Activated T-helper 2 cell treated with anti-CD3 and anti-CD28 coated beads, Interferon-gamma antibody, Interleukin-2, Interleukin-4, amounts not matched to agents 10 μg/mL and 5 μg/mL and 100 μg/mL, durations not matched to agents 14 hours and 24 hours and 36 hours (primary cell): ENCODE data around the gene DUSP14. TPM values are rescaled to one million over a fixed set of nuclear protein-coding genes. Genes with fewer than 3 reads are reported as not detected.
"Not testable (repeated sequence)": the region's sequence is repeated elsewhere in the genome, so short reads cannot be mapped to it uniquely, and the experiment has no call there.

Experiments used
- DNase-seq: peaks from one replicate; pipeline ENCODE4 v3.0.0; 2021; ENCODE audit warnings: low spot score
- H3K27ac Mint-ChIP-seq: one replicate; pipeline ENCODE4 v1.8.0; 2021; ENCODE audit warnings: mixed read lengths
- H3K27me3 Mint-ChIP-seq: one replicate; pipeline ENCODE4 v1.8.0; 2021; ENCODE audit warnings: low read depth, mixed read lengths
- H3K36me3 Mint-ChIP-seq: one replicate; pipeline ENCODE4 v1.8.0; 2021; ENCODE audit warnings: low read depth, mixed read lengths
- H3K4me1 Mint-ChIP-seq: one replicate; pipeline ENCODE4 v1.8.0; 2021; ENCODE audit warnings: low read depth, mixed read lengths
- H3K4me3 Mint-ChIP-seq: one replicate; pipeline ENCODE4 v1.8.0; 2021; ENCODE audit warnings: low read depth, mild to moderate bottlenecking, moderate library complexity, mixed read lengths
- H3K9me3 Mint-ChIP-seq: one replicate; pipeline ENCODE4 v1.8.0; 2021; ENCODE audit warnings: mixed read lengths
- intact Hi-C: fragments of 100-400 bp; cut with micrococcal nuclease; formaldehyde crosslinking; loops from one replicate; pipeline ENCODE4 v1.15.1; 2023
- total RNA-seq: library from RNA; stranded (reverse); gene quantifications from 2 replicates; pipeline ENCODE4 v1.2.3, GENCODE V29; 2022

DUSP14 gene, protein sequence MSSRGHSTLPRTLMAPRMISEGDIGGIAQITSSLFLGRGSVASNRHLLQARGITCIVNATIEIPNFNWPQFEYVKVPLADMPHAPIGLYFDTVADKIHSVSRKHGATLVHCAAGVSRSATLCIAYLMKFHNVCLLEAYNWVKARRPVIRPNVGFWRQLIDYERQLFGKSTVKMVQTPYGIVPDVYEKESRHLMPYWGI
- 19.5 and 21.0 TPM in 2 replicates for total RNA-seq

DNA sequence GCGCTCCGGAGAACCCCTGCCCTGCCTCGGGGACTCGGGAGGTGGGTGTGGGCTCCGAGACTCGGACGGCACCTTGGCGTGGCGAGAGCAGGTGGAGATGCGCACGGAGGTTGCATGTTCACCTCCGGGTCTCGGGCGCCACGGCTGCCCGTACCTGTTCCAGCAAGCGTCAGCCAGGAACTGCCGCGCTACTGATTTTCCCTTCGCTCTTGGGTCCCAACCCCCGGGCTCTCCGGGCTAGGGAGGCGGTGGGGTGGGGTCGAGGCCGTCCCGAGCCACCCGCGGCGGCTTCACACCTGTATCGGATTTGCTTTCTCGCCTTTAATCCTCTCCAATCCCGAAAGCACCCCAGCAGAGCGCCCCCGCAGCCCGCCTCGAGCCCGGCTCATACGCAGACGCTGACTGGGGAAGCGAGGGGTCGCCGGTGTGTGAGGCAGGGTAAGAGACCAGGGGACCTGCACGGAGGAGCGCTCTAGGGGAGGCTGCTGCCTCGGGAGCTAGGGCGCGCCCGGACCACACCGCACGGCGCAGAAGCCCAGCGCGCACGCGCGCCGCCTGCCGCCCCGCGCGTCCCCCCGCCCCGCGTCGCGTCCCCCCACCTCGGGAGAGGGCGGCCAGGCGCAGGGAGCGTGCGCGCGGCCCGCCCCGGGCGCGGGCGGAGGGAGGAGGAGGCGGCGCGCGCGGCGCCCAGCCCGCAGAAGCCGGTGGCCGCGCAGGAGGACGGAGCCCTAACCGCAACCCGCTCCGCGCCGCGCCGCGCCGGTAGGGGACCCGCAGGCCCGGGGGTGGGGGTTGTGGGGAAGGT, at the start of gene DUSP14:
TSS of gene DUSP14 (plus strand) at position 695 of the 805 bp plus-strand sequence. CDS start 22,382 bp downstream, outside the sequence.
- peaks cover 9% of the 10 kb centered on the region for H3K36me3 Mint-ChIP-seq
- H3K9me3 Mint-ChIP-seq: no peaks in the 10 kb centered on the region
- H3K4me3 Mint-ChIP-seq: peak within 1 kb of the TSS; percentile 92
- H3K4me1 Mint-ChIP-seq: peaks cover 40% of the 10 kb centered on the region
- peak within 1 kb of the TSS; percentile 94 for H3K27ac Mint-ChIP-seq
- no peaks in the 10 kb centered on the region for H3K27me3 Mint-ChIP-seq
- intact Hi-C loops: loop anchor here (2.0 to 5.0 kb wide), 3 partner anchors 59 to 118 kb away; partner anchors contain the start of genes ACACA, SYNRG and TADA2A
- DNase-seq: peak; percentile 77

DNA sequence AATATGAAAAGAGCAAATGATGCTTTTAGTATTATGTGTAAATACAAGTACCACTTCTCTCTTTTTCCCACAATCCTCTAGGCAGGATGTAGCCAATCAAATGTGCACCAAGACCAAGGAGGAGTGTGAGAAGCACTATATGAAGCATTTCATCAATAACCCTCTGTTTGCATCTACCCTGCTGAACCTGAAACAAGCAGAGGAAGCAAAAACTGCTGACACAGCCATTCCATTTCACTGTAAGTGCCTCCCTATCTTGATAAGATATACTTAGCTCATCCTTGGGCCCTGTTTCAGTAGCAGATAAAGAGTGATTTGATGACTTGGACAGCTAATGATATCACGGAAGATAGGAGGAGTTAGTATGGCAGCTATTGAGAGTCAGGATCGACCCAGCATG, 49.3 kb upstream of the DUSP14 start:
- Mint-ChIP-seq H3K9me3 (no peaks in the 10 kb centered on the region), H3K4me1 (peaks cover 6% of the 10 kb centered on the region), H3K4me3 (no peak overlapping the region), H3K27ac (no peak overlapping the region), H3K27me3 (no peaks in the 10 kb centered on the region), H3K36me3 (peaks cover 70% of the 10 kb centered on the region)
- no peak for DNase-seq
- intact Hi-C loops: no loop called here

DNA sequence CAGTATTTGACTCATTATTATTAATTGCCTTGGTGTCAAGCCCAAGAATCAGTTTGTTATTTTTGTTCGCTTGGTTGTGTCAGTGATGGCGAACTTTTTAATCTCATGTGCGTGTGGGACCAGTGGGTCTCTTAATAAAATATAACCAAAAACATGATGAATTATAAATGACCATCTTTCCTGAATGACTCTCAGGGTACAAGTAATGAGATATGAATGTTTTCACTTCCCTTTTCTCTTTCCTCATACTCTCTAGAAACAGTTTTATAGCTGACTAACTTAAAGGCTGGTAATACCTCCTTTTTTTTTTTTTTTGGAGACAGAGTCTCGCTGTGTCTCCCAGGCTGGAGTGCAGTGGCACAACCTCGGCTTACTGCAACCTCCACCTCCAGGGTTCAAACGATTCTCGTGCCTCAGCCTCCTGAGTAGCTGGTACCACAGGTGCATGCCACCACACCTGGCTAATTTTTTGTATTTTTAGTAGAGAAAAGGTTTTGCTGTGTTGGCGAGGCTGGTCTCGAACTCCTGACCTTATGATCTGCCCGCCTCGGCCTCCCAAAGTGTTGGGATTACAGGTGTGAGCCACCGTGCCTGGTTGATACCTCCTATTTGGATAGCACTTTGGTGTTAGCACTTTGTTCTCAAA, 48.2 kb upstream of the DUSP14 start:
- H3K27me3 Mint-ChIP-seq, H3K4me1 Mint-ChIP-seq, H3K27ac Mint-ChIP-seq, H3K4me3 Mint-ChIP-seq, intact Hi-C loops, H3K9me3 Mint-ChIP-seq, DNase-seq: not testable (repeated sequence)
- peaks cover 69% of the 10 kb centered on the region for H3K36me3 Mint-ChIP-seq

DNA sequence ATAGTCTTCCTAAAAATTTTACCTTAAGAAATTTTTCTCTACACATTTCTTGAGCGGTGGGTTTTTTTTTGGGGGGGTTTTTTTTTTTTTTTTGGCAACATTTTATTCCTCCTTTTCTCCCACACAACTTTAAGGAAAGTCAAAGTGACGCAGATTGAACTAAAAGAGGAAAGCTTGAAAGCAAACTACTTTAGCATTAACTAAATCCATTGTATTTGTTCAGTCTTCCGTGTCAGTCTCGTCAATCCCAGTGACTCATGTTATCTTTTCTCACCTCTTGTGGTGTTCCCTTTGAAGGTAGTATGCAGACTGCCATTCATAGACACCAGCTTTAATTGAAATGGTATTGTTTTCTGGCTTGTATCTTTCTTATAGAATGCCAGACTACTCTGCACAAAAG, 43.7 kb upstream of the DUSP14 start:
- no peaks in the 10 kb centered on the region for H3K9me3 Mint-ChIP-seq
- H3K4me3 Mint-ChIP-seq: no peak overlapping the region
- H3K27ac Mint-ChIP-seq: no peak overlapping the region
- no peak for DNase-seq
- H3K4me1 Mint-ChIP-seq: peaks cover 3% of the 10 kb centered on the region
- intact Hi-C loops: no loop called here
- no peaks in the 10 kb centered on the region for H3K27me3 Mint-ChIP-seq
- peaks cover 64% of the 10 kb centered on the region for H3K36me3 Mint-ChIP-seq

DNA sequence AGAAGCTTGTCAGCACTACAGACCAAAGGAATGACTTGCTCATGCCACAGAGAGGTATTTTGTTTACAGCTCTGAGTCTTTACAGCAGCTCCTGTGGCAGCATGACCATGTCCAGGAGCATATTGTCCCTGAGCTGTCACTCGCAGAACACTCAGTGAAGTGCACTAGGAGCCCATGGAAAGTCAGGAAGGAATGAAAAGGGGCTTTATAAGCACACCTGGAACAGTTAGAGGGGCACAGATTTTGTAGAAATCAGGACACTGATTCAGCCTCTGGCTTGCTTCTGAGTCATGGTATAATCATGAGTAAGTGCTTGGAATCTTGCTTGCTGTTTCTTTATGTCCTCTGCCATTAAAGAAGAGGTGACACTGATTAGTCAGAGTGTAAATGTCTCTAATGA, 42.0 kb upstream of the DUSP14 start:
- H3K4me3 Mint-ChIP-seq: no peak overlapping the region
- peaks cover 3% of the 10 kb centered on the region for H3K4me1 Mint-ChIP-seq
- no peak overlapping the region for H3K27ac Mint-ChIP-seq
- DNase-seq: no peak
- peaks cover 55% of the 10 kb centered on the region for H3K36me3 Mint-ChIP-seq
- intact Hi-C loops: no loop called here
- H3K27me3 Mint-ChIP-seq: no peaks in the 10 kb centered on the region
- H3K9me3 Mint-ChIP-seq: no peaks in the 10 kb centered on the region

DNA sequence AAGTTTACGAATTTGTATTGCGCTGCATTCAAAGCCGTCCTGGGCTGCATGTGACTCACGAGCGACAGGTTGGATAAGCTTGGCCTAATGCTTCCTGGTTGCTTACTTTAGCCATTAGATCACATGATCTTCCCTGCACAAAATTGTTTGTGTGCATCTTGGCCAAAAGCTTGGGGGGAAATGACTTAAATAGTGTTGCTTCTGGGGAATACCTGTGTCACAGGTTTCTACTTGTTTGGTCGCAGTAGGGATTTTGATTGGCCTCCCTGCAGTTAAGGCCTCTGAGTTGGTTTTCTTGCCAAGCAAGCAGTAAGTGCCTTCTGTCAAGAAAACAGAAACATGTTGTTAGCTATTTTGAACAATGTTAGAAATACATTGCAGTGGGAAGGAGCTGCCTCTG, 39.6 kb upstream of the DUSP14 start:
- DNase-seq: no peak
- Mint-ChIP-seq H3K27ac (no peak overlapping the region), H3K27me3 (no peaks in the 10 kb centered on the region), H3K4me1 (peaks cover 3% of the 10 kb centered on the region), H3K9me3 (no peaks in the 10 kb centered on the region), H3K36me3 (peaks cover 43% of the 10 kb centered on the region), H3K4me3 (no peak overlapping the region)
- intact Hi-C loops: no loop called here

DNA sequence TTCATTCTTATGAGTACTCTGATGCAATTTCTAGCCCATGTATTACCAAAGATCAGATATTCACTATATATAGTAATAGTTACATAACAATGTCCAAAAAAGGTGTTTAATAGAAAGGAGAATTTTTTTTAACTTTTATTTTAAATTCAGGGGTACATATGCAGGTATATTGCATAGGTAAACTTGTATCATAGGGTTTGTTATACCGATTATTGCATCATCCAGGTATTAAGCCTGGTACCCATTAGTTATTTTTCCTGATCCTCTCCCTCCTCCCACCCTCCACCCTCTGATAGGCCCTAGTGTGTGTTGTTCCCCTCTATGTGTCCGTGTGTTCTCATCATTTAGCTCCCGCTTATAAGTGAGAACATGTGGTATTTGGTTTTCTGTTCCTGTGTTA, 31.9 kb upstream of the DUSP14 start:
- H3K4me3 Mint-ChIP-seq, H3K27ac Mint-ChIP-seq, H3K9me3 Mint-ChIP-seq, intact Hi-C loops, DNase-seq, H3K27me3 Mint-ChIP-seq: not testable (repeated sequence)
- H3K4me1 Mint-ChIP-seq: peaks cover 10% of the 10 kb centered on the region
- peaks cover 30% of the 10 kb centered on the region for H3K36me3 Mint-ChIP-seq

DNA sequence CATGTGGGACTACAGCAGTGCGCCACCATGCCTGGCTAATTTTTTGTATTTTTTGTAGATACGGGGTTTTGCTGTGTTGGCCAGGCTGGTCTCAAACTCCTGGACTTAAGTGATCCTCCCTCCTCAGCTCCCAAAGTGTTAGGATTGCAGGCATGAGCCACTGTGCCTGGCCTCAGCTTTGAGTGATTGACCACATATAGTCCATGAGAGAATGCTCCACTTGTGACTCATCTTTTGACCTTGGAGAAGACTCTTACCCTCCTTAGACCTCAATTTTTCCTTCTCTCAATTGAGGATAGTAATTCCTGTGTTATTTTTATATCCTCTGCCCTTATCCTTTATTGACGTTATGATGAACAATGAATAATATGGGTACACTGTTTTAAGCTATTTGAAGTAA, 30.9 kb upstream of the DUSP14 start:
- no peak overlapping the region for H3K27ac Mint-ChIP-seq
- peaks cover 10% of the 10 kb centered on the region for H3K4me1 Mint-ChIP-seq
- DNase-seq: no peak
- no peak overlapping the region for H3K4me3 Mint-ChIP-seq
- H3K36me3 Mint-ChIP-seq: peaks cover 25% of the 10 kb centered on the region
- no peaks in the 10 kb centered on the region for H3K9me3 Mint-ChIP-seq
- intact Hi-C loops: no loop called here
- no peaks in the 10 kb centered on the region for H3K27me3 Mint-ChIP-seq

DNA sequence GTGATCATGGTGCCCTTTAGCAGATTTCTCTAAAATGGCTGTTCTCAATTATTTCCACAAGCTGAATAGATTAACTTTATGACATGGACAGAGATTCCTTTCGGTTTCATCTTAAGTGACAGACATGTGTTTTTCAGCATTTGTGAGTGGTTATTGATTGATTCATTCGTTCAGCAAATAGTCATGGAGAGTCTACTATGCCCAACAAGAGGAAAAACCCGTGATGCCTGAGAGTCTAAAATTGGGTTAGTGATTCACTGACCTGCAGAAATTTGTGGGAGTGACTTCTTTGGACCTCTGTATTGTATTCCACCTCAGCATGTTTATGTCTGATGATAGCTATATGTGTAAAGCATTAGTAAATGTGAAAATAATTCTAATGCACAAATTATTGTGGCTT, 28.0 kb upstream of the DUSP14 start:
- no peak for DNase-seq
- H3K4me1 Mint-ChIP-seq: peaks cover 10% of the 10 kb centered on the region
- H3K27me3 Mint-ChIP-seq: no peaks in the 10 kb centered on the region
- H3K9me3 Mint-ChIP-seq: no peaks in the 10 kb centered on the region
- peak overlapping the region; percentile 72 for H3K27ac Mint-ChIP-seq
- peaks cover 41% of the 10 kb centered on the region for H3K36me3 Mint-ChIP-seq
- intact Hi-C loops: no loop called here
- H3K4me3 Mint-ChIP-seq: no peak overlapping the region

DNA sequence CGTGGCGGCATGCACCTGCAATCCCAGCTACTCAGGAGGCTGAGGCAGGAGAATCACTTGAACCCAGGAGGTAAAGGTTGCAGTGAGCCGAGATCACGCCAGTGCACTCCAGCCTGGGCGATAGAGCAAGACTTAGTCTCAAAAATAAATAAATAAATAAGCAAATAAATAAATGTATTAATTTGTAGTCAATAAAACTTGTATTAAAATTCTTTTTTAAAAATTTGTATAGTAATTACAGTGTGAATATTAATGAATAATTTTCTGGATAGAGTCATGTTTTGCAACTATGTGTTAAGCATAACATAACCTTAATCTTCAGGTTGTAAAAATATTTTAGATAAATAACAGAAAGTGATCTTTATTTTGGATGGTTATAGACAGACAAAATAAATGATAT, 27.2 kb upstream of the DUSP14 start:
- no peak overlapping the region for H3K4me3 Mint-ChIP-seq
- H3K9me3 Mint-ChIP-seq: no peaks in the 10 kb centered on the region
- no peak overlapping the region for H3K27ac Mint-ChIP-seq
- H3K27me3 Mint-ChIP-seq: no peaks in the 10 kb centered on the region
- H3K4me1 Mint-ChIP-seq: peaks cover 10% of the 10 kb centered on the region
- peaks cover 47% of the 10 kb centered on the region for H3K36me3 Mint-ChIP-seq
- no peak for DNase-seq
- intact Hi-C loops: no loop called here

DNA sequence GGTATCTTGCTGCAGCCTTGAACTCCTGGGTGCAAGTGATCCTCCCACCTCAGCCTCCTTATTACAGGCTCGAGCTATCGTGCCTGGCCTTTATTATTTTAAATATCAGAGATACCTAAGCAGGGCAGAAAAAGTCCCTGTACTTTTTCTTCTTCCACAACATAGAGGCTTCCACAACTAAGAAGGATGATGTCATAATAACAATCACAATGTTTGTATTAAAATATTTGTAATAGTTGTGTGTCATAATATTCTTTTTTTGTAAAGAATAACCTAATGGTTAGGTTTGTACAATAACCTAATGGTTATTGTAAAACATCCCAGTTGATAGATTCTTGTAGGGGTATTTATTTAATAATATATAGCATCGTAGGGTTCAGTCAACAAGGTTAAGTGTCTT, 26.7 kb upstream of the DUSP14 start:
- Mint-ChIP-seq H3K27ac (no peak overlapping the region), H3K9me3 (no peaks in the 10 kb centered on the region), H3K4me3 (no peak overlapping the region), H3K27me3 (no peaks in the 10 kb centered on the region), H3K4me1 (peaks cover 10% of the 10 kb centered on the region), H3K36me3 (peaks cover 51% of the 10 kb centered on the region)
- intact Hi-C loops: no loop called here
- DNase-seq: no peak

DNA sequence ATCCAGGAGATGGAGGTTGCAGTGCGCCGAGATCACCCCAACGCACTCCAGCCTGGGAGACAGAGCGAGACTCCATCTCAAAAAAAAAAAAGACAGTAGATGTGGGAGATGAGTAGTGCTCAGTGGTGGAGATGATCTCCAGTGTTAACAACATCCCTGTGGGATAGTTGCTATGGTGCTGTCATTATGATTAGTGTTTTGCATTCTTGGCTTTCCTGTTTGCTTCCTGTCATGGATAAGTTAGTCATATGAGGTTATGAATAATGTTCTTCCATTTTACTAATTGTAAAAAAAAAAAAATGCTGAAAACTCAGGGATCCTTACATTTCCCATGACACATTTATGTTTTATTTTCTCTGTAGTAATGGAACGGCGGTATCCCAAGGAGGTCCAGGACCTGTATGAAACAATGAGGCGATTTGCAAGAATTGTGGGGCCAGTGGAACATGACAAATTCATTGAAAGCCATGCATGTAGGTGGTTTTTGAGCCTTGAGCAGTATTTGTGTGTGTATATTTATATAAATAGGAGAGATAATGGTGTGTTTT, 24.5 kb upstream of the DUSP14 start:
- Mint-ChIP-seq H3K36me3 (peaks cover 46% of the 10 kb centered on the region), H3K9me3 (no peaks in the 10 kb centered on the region), H3K4me3 (no peak overlapping the region), H3K27ac (no peak overlapping the region), H3K4me1 (peaks cover 10% of the 10 kb centered on the region), H3K27me3 (no peaks in the 10 kb centered on the region)
- DNase-seq: no peak
- intact Hi-C loops: no loop called here

DNA sequence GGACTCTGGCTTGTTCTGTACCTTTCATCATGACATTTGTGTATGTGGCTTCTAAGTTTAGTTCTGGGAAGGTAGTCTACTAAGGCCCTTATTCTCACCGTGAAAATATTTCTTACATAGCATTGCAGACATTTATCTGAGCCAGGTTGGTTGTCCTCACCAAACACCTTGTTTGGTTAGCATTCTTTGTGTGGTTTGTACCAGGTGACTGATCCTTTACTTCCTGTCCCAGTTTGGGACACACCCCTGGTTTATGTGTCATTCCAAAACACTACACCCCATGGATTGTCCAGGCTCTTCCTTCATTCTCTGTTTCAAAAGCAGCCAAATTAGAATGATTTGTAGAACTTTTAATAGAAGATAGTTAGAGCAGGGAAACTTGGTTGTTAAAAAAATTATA, 23.2 kb upstream of the DUSP14 start:
- H3K4me3 Mint-ChIP-seq: no peak overlapping the region
- no peak overlapping the region for H3K27ac Mint-ChIP-seq
- intact Hi-C loops: no loop called here
- H3K36me3 Mint-ChIP-seq: peaks cover 48% of the 10 kb centered on the region
- H3K4me1 Mint-ChIP-seq: peaks cover 4% of the 10 kb centered on the region
- no peaks in the 10 kb centered on the region for H3K27me3 Mint-ChIP-seq
- no peak for DNase-seq
- H3K9me3 Mint-ChIP-seq: no peaks in the 10 kb centered on the region
